Measurements from ENCODE around the gene FARP2.
A peak's percentile ranks its signal among the peaks of the same experiment; 100 is the strongest.

Gene FARP2

DNA sequence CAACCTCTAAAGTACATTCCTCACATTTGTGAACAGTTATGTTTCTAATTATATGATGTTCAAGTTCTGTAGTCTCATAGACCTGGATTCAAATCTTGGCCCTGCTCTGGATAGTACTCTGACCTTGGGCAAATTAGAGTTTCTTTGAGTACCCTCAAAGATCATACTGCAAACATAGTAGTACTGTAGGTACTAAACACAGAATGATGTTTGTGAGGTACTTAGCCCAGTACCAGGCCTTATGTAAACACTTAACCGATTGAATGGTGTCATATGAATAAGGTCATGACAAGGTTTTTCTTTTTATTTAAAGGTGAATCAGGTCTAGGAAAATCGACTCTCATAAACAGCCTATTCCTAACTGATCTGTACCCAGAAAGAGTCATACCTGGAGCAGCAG, 21.3 kb upstream of the FARP2 start:
- H3K4me2 ChIP-seq (ENCODE audit: low read length): no peak overlapping the region
- no peak overlapping the region for H3K27ac ChIP-seq (ENCODE audit: low read length)
- H3K79me2 ChIP-seq (ENCODE audit: low read length): peaks cover 4% of the 10 kb centered on the region; the same call in 1 of the 2 replicates
- H3K4me1 ChIP-seq (ENCODE audit: low read length): peaks cover 33% of the 10 kb centered on the region
- peaks cover 10% of the 10 kb centered on the region for H3K36me3 ChIP-seq (replicated peaks; ENCODE audit: low read depth, low read length)
- H3K27me3 ChIP-seq (ENCODE audit: low read depth, low read length): no peaks in the 10 kb centered on the region
- no peak overlapping the region for H2AFZ ChIP-seq (ENCODE audit: low read depth, low read length)
- H3K9me3 ChIP-seq (ENCODE audit: insufficient read depth, low read length): no peaks in the 10 kb centered on the region
- TF ChIP-seq, protein P1, sequence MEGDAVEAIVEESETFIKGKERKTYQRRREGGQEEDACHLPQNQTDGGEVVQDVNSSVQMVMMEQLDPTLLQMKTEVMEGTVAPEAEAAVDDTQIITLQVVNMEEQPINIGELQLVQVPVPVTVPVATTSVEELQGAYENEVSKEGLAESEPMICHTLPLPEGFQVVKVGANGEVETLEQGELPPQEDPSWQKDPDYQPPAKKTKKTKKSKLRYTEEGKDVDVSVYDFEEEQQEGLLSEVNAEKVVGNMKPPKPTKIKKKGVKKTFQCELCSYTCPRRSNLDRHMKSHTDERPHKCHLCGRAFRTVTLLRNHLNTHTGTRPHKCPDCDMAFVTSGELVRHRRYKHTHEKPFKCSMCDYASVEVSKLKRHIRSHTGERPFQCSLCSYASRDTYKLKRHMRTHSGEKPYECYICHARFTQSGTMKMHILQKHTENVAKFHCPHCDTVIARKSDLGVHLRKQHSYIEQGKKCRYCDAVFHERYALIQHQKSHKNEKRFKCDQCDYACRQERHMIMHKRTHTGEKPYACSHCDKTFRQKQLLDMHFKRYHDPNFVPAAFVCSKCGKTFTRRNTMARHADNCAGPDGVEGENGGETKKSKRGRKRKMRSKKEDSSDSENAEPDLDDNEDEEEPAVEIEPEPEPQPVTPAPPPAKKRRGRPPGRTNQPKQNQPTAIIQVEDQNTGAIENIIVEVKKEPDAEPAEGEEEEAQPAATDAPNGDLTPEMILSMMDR (IDR thresholded peaks at IDR 0.05; ENCODE audit: low read depth, low read length): no peak
- no peak for TF ChIP-seq EZH2phosphoT487 (IDR thresholded peaks at IDR 0.05; ENCODE audit: low read depth)
- H4K20me1 ChIP-seq (ENCODE audit: insufficient read depth, low read length): peaks cover 46% of the 10 kb centered on the region
- H3K4me3 ChIP-seq (ENCODE audit: low read length): no peak overlapping the region
- no peak overlapping the region for H3K9ac ChIP-seq (ENCODE audit: low read length)

DNA sequence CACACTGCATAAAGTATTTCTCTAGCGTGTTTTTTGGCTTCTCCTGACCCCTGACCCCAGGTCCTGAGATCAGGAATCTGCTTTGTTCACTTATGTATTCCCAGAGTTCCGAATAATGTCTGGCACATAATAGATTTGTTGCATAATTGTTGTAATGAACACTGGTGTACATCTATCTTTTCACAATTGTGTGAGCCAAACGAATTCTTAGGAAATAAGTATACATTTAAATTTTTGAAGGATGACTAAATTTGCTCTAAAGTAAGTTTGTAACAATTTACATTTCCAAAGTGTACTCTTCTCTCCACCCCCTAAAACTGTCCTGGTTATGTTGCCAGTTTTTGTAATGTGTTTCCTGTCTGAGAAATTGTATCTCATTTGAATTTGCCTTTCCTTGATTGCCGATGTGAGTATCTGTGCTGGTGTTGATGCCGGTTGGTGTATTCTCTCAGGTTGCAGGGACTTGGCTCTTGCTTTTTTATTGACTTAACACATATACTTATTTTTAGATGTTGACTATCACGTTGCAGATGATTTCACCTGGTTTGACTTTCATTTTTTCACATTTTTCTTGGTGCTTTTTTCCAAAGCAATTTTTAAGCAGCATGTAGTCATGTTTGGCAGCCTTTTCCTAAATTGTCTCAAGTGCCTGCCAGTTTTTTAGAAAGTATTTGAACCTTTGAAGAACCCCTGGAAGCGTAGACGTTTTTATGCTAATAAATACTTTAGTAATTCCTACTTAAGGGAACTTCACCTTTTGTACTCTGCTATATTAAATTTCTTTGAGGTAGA, 16.1 kb upstream of the FARP2 start:
- H3K9ac ChIP-seq (ENCODE audit: low read length): no peak overlapping the region
- H2AFZ ChIP-seq (ENCODE audit: low read depth, low read length): no peak overlapping the region
- H3K4me2 ChIP-seq (ENCODE audit: low read length): peak overlapping the region; percentile 35
- no peaks in the 10 kb centered on the region for H3K27me3 ChIP-seq (ENCODE audit: low read depth, low read length)
- no peak overlapping the region for H3K27ac ChIP-seq (ENCODE audit: low read length)
- H3K4me1 ChIP-seq (ENCODE audit: low read length): peaks cover 35% of the 10 kb centered on the region
- no peak for TF ChIP-seq EZH2phosphoT487 (IDR thresholded peaks at IDR 0.05; ENCODE audit: low read depth)
- TF ChIP-seq, protein P1 (IDR thresholded peaks at IDR 0.05; ENCODE audit: low read depth, low read length): no peak
- no peak overlapping the region for H3K4me3 ChIP-seq (ENCODE audit: low read length)
- no peaks in the 10 kb centered on the region for H3K9me3 ChIP-seq (ENCODE audit: insufficient read depth, low read length)
- peaks cover 46% of the 10 kb centered on the region for H3K36me3 ChIP-seq (replicated peaks; ENCODE audit: low read depth, low read length)
- peaks cover 14% of the 10 kb centered on the region for H3K79me2 ChIP-seq (ENCODE audit: low read length)
- H4K20me1 ChIP-seq (ENCODE audit: insufficient read depth, low read length): peaks cover 45% of the 10 kb centered on the region

DNA sequence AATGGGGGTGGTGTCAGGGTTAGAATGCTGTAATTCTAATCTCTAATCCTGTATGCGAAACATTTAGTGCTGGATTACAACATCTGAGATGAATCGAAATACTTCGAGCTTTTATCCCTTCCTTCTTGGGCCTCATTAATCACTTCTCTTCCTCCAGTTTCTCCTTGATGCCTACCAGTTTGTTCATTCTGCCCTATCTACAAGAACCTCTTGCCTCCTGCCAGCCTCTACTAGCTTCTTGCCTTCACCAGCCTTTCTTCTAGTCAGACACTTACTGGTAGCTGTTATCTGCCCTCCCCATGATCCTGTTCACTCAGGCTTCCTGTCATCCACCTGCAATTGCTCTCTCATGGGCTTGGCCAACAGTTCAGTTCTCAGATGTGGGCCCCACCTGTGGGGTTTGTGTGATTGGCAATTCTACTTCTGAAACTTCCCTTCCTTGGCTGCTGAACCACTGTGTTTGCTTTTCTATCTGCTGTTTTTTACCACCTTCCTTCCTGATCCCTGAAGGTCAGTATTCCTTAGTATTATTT, 15.4 kb upstream of the FARP2 start:
- Histone ChIP-seq H4K20me1 (ENCODE audit: insufficient read depth, low read length) (peaks cover 38% of the 10 kb centered on the region), H3K27ac (ENCODE audit: low read length) (no peak overlapping the region), H2AFZ (ENCODE audit: low read depth, low read length) (no peak overlapping the region), H3K4me2 (ENCODE audit: low read length) (no peak overlapping the region), H3K36me3 (replicated peaks; ENCODE audit: low read depth, low read length) (peaks cover 51% of the 10 kb centered on the region), H3K4me1 (ENCODE audit: low read length) (peaks cover 29% of the 10 kb centered on the region), H3K9me3 (ENCODE audit: insufficient read depth, low read length) (no peaks in the 10 kb centered on the region), H3K9ac (ENCODE audit: low read length) (no peak overlapping the region), H3K4me3 (ENCODE audit: low read length) (no peak overlapping the region), H3K27me3 (ENCODE audit: low read depth, low read length) (no peaks in the 10 kb centered on the region), H3K79me2 (ENCODE audit: low read length) (peaks cover 14% of the 10 kb centered on the region)
- TF ChIP-seq, protein P1 (IDR thresholded peaks at IDR 0.05; ENCODE audit: low read depth, low read length): no peak
- TF ChIP-seq EZH2phosphoT487 (IDR thresholded peaks at IDR 0.05; ENCODE audit: low read depth): no peak

DNA sequence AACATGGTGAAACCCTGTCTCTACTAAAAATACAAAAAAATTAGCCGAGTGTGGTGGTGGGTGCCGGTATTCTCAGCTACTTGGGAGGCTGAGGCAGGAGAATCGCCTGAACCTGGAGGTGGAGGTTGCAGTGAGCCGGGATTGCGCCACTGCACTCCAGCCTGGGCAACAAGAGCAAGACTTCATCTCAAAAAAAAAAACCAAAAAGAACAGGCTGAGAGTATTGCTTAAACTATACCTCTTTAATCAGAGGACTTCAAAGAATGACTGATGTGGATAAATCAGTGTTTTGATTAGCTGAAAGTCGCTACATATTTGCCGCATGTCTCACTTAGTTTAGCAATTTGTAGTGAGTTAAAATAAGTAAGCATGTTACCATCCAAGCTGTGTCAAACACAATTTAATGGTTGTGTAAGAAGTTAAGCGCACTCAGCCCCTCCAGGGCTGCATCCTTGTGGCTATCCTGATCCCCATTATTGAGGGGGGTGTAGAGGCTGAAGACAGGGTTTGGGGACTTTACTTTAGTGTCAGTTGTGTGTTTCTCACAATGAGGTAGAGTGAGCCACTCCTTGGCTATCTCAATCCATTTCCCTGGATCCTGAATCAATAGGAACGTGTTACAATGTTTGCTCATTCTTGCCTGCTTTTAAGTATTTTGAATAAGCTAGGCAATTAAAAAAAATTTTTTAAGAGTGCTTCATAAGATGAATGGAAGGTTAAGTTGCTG, 11.0 kb upstream of the FARP2 start:
- Histone ChIP-seq H3K79me2 (ENCODE audit: low read length) (peaks cover 7% of the 10 kb centered on the region), H3K4me2 (ENCODE audit: low read length) (no peak overlapping the region), H3K9me3 (ENCODE audit: insufficient read depth, low read length) (no peaks in the 10 kb centered on the region), H3K27ac (ENCODE audit: low read length) (no peak overlapping the region), H3K4me3 (ENCODE audit: low read length) (no peak overlapping the region), H3K4me1 (ENCODE audit: low read length) (peaks cover 3% of the 10 kb centered on the region), H4K20me1 (ENCODE audit: insufficient read depth, low read length) (peaks cover 9% of the 10 kb centered on the region), H3K9ac (ENCODE audit: low read length) (no peak overlapping the region), H3K36me3 (replicated peaks; ENCODE audit: low read depth, low read length) (peaks cover 57% of the 10 kb centered on the region), H2AFZ (ENCODE audit: low read depth, low read length) (no peak overlapping the region), H3K27me3 (ENCODE audit: low read depth, low read length) (no peaks in the 10 kb centered on the region)
- TF ChIP-seq, protein P1 (IDR thresholded peaks at IDR 0.05; ENCODE audit: low read depth, low read length): no peak
- no peak for TF ChIP-seq EZH2phosphoT487 (IDR thresholded peaks at IDR 0.05; ENCODE audit: low read depth)
